Hepatocyte (in vitro differentiated cells): ENCODE data around the gene FERD3L. TPM values are rescaled to one million over a fixed set of nuclear protein-coding genes. Genes with fewer than 3 reads are reported as not detected.
A peak's percentile ranks its signal among the peaks of the same experiment; 100 is the strongest.

Experiments used
- DNase-seq: peaks from one replicate; pipeline ENCODE4 v3.0.0-alpha.2; 2016; ENCODE audit warnings: low spot score
- H2AFZ ChIP-seq: fragments of 200-600 bp; sonication (generic); 2 replicates; pipeline ENCODE4 v1.6.0; 2016; ENCODE audit warnings: antibody characterized with exemption, mild to moderate bottlenecking
- H3K27ac ChIP-seq: fragments of 200-600 bp; sonication (generic); 2 replicates; pipeline ENCODE4 v1.5.1; 2016; ENCODE audit warnings: mild to moderate bottlenecking
- H3K27me3 ChIP-seq: fragments of 200-600 bp; sonication (generic); 2 replicates; pipeline ENCODE4 v1.6.1; 2016
- H3K36me3 ChIP-seq: fragments of 200-600 bp; sonication (generic); replicated peaks from 2 replicates; pipeline ENCODE4 v1.5.1; 2016; ENCODE audit warnings: low read depth; ENCODE audit not compliant: insufficient read depth
- H3K4me1 ChIP-seq: fragments of 200-600 bp; sonication (generic); 2 replicates; pipeline ENCODE4 v1.5.1; 2016; ENCODE audit warnings: mild to moderate bottlenecking, moderate library complexity; ENCODE audit not compliant: insufficient read depth
- H3K4me2 ChIP-seq: fragments of 200-600 bp; sonication (generic); 2 replicates; pipeline ENCODE4 v1.6.0; 2016
- H3K4me3 ChIP-seq: fragments of 200-600 bp; sonication (generic); 2 replicates; pipeline ENCODE4 v1.5.1; 2016; ENCODE audit warnings: mild to moderate bottlenecking
- H3K79me2 ChIP-seq: fragments of 200-600 bp; sonication (generic); 2 replicates; pipeline ENCODE4 v1.6.0; 2017; ENCODE audit warnings: mild to moderate bottlenecking
- H3K9me2 ChIP-seq: fragments of 200-600 bp; sonication (generic); replicated peaks from 2 replicates; pipeline ENCODE4 v1.6.0; 2017; ENCODE audit warnings: mild to moderate bottlenecking; ENCODE audit not compliant: insufficient read depth
- H3K9me3 ChIP-seq: fragments of 200-600 bp; sonication (generic); 2 replicates; pipeline ENCODE4 v1.5.1; 2016; ENCODE audit warnings: low read depth, mild to moderate bottlenecking
- H4K20me1 ChIP-seq: fragments of 200-600 bp; sonication (generic); 2 replicates; pipeline ENCODE4 v1.6.0; 2016; ENCODE audit warnings: mild to moderate bottlenecking; ENCODE audit not compliant: insufficient read depth, poor library complexity, severe bottlenecking
- CTCF ChIP-seq: fragments of 200-600 bp; sonication (generic); IDR thresholded peaks from 2 replicates; pipeline ENCODE4 v1.5.1; 2016; ENCODE audit warnings: antibody characterized with exemption, mild to moderate bottlenecking; ENCODE audit not compliant: poor library complexity
- EZH2 ChIP-seq: fragments of 200-600 bp; sonication (generic); IDR thresholded peaks from 2 replicates; pipeline ENCODE4 v1.6.1; 2016; ENCODE audit warnings: antibody characterized with exemption, mild to moderate bottlenecking, borderline replicate concordance
- EZH2phosphoT487 ChIP-seq: fragments of 200-600 bp; sonication (generic); IDR thresholded peaks from one replicate; pipeline ENCODE4 v1.6.1; 2018; ENCODE audit warnings: antibody characterized with exemption, mild to moderate bottlenecking, low read depth, moderate library complexity; ENCODE audit not compliant: unreplicated experiment, severe bottlenecking
- whole genome bisulfite sequencing: methylation state at CpG from one replicate; pipeline ENCODE4 v1.1.6; 2016; ENCODE audit warnings: low lambda C conversion rate; ENCODE audit errors: missing lambda C conversion rate; 5-methylcytosine and 5-hydroxymethylcytosine counted together
- polyA plus RNA-seq: library from polyadenylated mRNA; unstranded; fragments of >200 nt; fragmentation: Nextera tagmentation; extraction: Ambion mirVana; gene quantifications from 2 replicates; pipeline ENCODE4 v1.2.1, GENCODE V29; 2016
- total RNA-seq: library from RNA; depleted of rRNA; stranded (reverse); fragments of >200 nt; gene quantifications from 2 replicates; pipeline ENCODE4 v1.2.3, GENCODE V29; 2014

Gene FERD3L
- total and polyA plus RNA-seq, 2 experiments from 2014 or later = not detected

GRCh38 chr7:19119870-19120486, 25.2 kb downstream of the FERD3L start:
- Histone ChIP-seq H3K27me3 (peaks cover 52% of the 10 kb centered on the region), H3K9me3 (no peaks in the 10 kb centered on the region), H3K9me2 (no peaks in the 10 kb centered on the region), H3K4me2 (peak overlapping the region; percentile 74), H3K79me2 (peaks cover 30% of the 10 kb centered on the region), H3K27ac (no peak overlapping the region), H3K4me3 (peak overlapping the region; percentile 11), H2AFZ (no peak overlapping the region), H4K20me1 (peaks cover 14% of the 10 kb centered on the region), H3K4me1 (no peaks in the 10 kb centered on the region), H3K36me3 (no peaks in the 10 kb centered on the region)
- DNase-seq = no peak
- 12% methylated on average over 10 of the region's 10 CpGs for WGBS
- no peak for TF ChIP-seq EZH2phosphoT487
- TF ChIP-seq CTCF = no peak

DNA sequence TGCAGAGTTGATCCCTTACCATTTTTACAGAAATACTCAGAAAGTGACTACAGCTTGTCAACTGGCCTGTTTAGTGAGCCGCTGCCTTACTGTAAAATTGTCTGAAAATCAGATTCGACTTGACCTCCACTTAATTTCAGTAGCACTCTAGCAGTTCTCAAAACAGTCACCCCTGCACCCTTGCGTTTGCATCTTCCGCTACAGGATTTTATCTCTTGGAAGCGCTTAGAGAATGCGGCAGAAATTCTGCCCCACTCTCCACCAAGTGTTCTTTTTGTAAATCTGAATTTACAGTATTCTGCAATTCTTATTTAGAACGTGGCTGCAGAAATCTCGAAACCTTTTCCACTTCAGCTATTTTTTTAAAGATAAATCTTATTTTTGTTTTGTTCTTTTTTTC, 25.8 kb downstream of the FERD3L start:
- Histone ChIP-seq H3K27me3 (peaks cover 58% of the 10 kb centered on the region), H3K9me2 (no peaks in the 10 kb centered on the region), H3K9me3 (no peaks in the 10 kb centered on the region), H2AFZ (no peak overlapping the region), H3K27ac (peak overlapping the region; percentile 91), H3K4me2 (peak overlapping the region; percentile 74), H3K79me2 (peaks cover 36% of the 10 kb centered on the region), H3K36me3 (no peaks in the 10 kb centered on the region), H3K4me3 (peak overlapping the region; percentile 18), H3K4me1 (no peaks in the 10 kb centered on the region), H4K20me1 (peaks cover 18% of the 10 kb centered on the region)
- 23% methylated on average over 8 of the region's 8 CpGs for WGBS
- TF ChIP-seq EZH2phosphoT487 = no peak
- TF ChIP-seq CTCF = no peak
- no peak for TF ChIP-seq EZH2
- no peak for DNase-seq

DNA sequence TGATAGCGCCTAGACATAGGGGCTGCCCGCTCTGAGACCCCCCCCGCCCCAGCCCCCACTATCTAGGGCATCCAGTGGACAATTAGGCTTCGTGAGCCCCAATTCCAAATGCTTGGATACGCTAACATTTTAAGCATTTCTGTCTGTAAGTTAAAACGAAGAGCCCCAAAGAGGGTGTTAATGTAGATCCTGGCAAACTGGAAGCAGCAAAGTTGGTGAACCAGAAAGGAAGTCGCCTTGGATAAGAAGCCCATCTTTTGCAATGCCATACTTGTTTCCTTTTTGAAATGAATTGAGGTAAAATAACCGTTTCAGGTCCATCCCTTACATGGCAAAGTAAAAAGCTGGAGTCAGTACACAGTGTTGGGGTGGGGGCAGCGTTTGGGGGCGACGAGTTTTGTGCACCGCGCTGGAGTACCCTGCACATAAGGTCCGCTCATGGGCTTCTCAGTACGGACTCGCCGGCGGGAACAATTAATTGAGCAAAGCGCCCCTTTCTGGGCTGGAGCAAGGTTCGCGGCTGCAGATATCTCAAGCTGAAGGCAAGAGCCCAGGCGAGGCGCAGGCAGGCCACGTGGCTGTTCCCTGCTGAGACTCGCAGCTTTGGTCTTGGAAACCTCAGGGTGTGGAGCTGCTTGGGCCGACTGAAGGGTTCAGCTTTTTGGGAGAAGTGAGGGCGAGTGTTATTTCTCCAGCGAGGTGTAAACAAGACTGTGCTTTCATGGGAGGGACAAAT, 26.4 kb downstream of the FERD3L start:
- Histone ChIP-seq H3K36me3 (no peaks in the 10 kb centered on the region), H2AFZ (no peak overlapping the region), H3K27ac (peak overlapping the region; percentile 91), H3K4me1 (no peaks in the 10 kb centered on the region), H4K20me1 (peaks cover 18% of the 10 kb centered on the region), H3K4me2 (peak overlapping the region; percentile 74), H3K9me2 (no peaks in the 10 kb centered on the region), H3K79me2 (peaks cover 42% of the 10 kb centered on the region), H3K4me3 (peak overlapping the region; percentile 18), H3K9me3 (no peaks in the 10 kb centered on the region), H3K27me3 (peaks cover 64% of the 10 kb centered on the region)
- TF ChIP-seq CTCF (no peak), EZH2 (peak; percentile 83)
- DNase-seq = no peak
- WGBS = 5% methylated on average over 28 of the region's 28 CpGs
